A549 treated with ZK216348 at 1 μM for 4 hours (cell line): Measurements from ENCODE around the gene CAV3. TPM values are rescaled to one million over a fixed set of nuclear protein-coding genes. Genes with fewer than 3 reads are reported as not detected.

Source experiments
- total RNA-seq: library from RNA; stranded (reverse); fragments of 200-300 nt; extraction: Qiagen RNA extraction; gene quantifications from 5 replicates; pipeline ENCODE4 v1.2.3, GENCODE V29; 2022; ENCODE audit warnings: low read depth

The CAV3 gene
- not detected in 5 replicates for total RNA-seq

GRCh38 chr3:8733332-8734094, at the start of gene CAV3:
Gene CAV3, plus strand, starts transcription at chr3:8733802. Its CDS starts 75 bp downstream, at chr3:8733877.

GRCh38 chr3:8769088-8769822, 35.7 kb downstream of the CAV3 start, which contains the start of gene OXTR:
Gene OXTR, minus strand, starts transcription at chr3:8769613. Its CDS starts 1,426 bp downstream, at chr3:8768187.

Other genes starting within 250 kb of the CAV3 start
- gene LMCD1, start 232.0 kb upstream of the CAV3 start, total RNA-seq = 59.3 to 69.5 TPM (median 66.2 TPM) in 5 replicates
- gene SSUH2, start 89.0 kb upstream of the CAV3 start, total RNA-seq = 0.65 to 1.1 TPM (median 0.93 TPM) in 5 replicates
- 8.7 to 11.7 TPM (median 10.3 TPM) in 5 replicates for gene OXTR, start 35.8 kb downstream of the CAV3 start, total RNA-seq
- 9.4 to 22.4 TPM (median 14.9 TPM) in 5 replicates for gene RAD18, start 229.7 kb downstream of the CAV3 start, total RNA-seq